Measurements from ENCODE around the gene PSAP.

The PSAP gene

GRCh38 chr10:71806704-71807556 lies 44.1 kb downstream of the PSAP start:
- DNase-seq = no peak

DNA sequence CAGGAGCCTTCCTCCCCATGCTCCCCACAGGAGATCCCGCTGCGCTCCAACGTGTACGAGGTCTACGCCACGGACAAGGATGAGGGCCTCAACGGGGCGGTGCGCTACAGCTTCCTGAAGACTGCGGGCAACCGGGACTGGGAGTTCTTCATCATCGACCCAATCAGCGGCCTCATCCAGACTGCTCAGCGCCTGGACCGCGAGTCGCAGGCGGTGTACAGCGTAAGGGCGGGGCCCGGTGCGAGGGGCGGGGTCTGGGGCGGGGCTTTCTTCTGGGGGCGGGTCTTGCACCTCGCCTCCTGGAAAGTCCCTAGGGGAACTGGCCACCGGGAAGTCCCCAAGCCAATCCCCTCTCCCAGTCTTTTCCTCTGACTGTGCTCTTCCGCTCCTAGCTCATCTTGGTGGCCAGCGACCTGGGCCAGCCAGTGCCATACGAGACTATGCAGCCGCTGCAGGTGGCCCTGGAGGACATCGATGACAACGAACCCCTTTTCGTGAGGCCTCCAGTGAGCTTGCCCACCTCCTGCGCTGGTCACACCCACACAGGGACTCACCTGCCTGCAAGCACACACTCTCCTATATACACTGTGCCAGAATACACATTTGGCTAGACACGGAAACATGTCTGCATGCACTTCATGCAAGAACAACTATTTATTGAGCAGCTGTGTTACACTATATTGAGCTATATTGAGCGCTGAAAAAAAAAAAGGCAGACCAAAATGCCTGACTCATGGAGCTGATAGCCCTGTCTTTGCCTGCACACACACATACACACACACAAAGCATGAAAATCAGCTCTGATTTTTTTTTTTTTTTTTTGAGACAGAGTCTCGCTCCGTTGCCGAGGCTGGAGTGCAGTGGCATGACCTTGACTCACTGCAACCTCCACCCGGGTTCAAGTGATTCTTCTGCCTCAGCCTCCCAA lies 45.0 kb downstream of the PSAP start:
- DNase-seq = no peak

GRCh38 chr10:71804077-71804476 lies 47.0 kb downstream of the PSAP start:
- DNase-seq = no peak

- no peak for DNase-seq
These were observed 48.1 kb downstream of the PSAP start for GRCh38 chr10:71802715-71803488.

- DNase-seq = no peak
These were observed 48.8 kb downstream of the PSAP start for GRCh38 chr10:71802235-71802634.

DNA sequence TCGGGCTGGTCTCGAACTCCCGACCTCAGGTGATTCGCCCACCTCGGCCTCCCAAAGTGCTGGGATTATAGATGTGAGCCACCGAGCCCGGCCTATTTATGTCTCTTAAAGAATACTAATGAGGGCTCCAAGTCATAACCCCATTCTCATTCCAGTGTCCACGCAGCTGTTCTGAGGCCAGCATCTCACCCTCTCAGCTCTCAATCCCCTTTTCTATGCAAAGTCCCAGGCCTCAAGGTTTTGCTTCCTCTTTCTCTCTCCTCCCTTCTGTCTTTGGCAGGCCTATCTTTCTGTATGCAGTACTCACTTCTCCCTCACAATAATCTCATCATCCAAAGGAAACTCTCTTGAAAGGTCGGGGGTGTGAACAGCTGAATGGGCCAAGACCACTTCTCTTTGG lies 49.7 kb downstream of the PSAP start:
- no peak for DNase-seq

DNA sequence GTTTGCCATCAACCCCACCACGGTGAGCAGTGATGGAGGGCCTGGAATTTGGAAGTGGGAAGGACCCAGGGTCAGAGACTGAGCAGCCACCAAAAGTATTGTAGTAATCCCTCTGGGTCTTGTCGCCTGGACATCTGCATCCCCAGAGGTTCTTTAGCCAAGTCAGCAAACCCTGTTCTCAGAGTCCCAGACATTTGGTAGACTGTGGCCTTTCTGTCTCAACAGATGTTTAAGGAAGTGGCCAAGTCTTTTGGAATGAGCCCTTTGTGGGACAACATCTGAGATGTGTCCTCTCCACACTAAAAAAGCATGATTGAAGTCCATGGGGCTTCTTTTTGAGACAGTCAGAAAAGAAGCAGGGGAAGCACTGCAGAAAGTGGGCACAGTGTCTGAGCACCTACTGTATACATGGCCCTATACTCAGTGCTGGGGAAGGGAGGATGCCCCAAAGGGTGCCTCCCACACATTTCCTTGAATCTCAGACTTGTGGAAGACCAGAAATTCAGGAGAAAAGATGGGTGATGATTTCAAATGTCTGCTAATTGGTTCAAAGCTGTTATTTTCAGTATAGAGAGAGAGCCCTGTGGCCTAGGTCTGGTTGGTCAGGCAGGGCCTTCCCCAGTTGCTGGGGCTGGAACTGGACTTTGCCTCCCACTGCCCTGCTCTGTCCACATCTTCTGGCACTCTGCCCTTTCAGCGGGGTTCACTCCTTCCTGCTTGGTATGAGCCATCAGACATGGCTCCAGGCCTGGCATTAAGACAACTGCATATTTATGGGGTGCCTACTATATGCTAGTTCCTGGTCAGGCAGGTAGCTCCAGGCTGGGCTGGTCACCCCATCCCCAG lies 51.2 kb downstream of the PSAP start:
- DNase-seq = no peak

DNA sequence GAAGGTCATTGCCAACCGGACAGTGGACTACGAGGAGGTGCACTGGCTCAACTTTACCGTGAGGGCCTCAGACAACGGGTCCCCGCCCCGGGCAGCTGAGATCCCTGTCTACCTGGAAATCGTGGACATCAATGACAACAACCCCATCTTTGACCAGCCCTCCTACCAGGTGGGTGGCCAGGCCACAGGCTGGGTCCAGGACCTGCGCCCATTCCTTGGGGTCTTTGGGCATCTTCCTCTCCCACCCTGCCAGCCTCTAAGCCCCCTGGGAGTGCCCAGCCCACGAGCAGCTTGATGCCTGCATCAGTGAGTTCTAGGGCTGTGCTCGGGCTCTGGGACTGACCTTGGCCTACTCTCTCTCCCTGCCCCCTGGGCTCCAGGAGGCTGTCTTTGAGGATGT lies 51.9 kb downstream of the PSAP start:
- no peak for DNase-seq

- DNase-seq = no peak
These were observed 52.8 kb downstream of the PSAP start for GRCh38 chr10:71798308-71798624.

- DNase-seq = no peak
These were observed 53.3 kb downstream of the PSAP start for GRCh38 chr10:71797533-71798307.

DNA sequence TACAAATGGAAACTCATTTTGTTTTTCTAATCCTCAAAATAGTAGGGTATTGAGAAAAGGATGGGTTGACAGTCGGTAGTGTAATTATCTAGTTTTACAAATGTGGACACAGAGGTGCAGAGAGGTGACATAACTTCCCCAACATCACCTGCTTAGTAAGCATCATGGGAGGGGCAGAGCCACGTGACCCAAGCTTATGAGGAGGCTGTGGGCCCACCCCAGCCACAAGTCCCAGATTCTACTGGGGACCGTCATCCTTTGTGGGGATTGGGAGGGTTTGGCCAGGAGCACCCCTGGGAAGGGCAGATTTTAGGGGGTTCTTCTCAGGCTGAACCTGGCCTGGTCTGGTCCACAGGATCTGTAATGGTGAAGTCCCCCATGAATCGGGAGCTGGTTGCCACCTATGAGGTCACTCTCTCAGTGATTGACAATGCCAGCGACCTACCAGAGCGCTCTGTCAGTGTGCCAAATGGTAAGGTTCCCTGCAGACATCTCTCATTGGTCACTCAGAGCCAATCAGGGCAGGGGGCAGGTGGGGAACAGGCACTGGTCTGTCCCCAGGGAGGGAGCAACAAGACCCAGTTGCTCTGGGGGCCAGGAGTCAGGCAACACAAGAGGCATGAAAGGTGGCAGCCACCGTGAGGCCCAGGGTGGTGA lies 54.2 kb downstream of the PSAP start:
- DNase-seq = no peak

DNA sequence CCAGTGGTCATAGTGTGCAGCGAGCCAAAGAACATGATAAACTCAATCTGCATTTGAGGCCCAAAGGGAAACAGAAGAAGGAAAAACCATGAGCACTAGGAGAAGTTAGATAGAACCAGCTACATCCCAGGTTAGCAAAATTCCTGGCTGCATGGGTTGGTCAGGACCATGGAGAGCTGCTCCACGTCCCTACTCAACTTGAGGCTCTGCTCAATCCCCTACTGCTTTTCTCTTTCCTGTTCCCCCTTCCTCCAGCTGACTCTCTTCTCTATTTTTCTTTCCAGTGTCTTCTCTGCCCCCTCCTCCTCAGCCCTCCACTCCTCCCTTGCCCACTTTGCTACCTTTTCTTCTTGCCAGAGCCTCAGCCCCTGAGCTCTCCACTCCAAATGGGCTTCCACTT lies 55.8 kb downstream of the PSAP start:
- DNase-seq = no peak

DNA sequence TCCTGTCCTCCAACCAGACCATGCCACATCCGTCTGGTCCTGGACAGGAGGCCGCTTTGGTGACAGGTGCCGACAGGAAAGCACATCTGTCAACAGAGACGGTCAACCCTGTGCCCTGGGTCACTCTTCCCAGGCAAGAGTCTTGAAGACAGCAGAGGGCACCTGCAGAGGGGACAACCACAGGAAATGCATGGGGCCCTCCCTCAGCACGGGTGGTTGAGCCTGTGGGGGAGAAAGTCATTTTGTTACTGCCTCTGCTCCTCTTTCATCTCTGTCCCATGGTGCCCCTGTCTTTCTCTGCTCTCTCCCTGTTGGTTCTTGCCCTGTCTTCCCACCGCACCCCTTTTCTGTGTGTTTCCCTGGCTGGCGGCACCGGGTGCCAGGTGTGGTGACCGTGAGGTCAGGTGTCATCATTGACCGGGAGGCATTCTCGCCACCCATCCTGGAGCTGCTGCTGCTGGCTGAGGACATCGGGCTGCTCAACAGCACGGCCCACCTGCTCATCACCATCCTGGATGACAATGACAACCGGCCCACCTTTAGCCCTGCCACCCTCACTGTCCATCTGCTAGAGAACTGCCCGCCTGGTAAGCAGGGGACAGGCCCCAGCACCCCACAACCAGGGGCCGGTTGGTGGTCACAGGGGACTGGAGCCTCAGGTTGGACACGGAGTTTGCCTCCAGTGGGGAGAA lies 60.2 kb downstream of the PSAP start:
- no peak for DNase-seq

GRCh38 chr10:71789871-71790270 lies 61.2 kb downstream of the PSAP start:
- DNase-seq = no peak

DNA sequence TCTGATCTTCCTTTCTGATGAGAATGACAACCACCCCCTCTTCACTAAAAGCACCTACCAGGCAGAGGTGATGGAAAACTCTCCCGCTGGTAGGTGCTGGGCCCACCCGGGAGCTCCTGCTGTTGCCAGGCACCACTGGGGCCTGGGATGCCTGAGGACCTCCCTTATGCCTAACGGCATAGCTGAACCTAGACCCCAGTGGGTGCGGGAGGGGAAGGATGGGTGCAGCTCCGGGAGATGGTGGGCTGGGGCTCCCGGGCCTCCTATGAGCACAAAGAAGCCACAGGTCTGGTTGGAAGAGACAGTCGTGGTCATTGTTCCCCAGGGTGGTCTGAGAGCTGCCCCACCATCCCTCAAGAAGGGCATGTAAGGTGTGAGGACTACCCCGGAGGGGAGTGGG lies 62.1 kb downstream of the PSAP start:
- no peak for DNase-seq

GRCh38 chr10:71784679-71785272 lies 66.3 kb downstream of the PSAP start:
- DNase-seq = no peak

DNA sequence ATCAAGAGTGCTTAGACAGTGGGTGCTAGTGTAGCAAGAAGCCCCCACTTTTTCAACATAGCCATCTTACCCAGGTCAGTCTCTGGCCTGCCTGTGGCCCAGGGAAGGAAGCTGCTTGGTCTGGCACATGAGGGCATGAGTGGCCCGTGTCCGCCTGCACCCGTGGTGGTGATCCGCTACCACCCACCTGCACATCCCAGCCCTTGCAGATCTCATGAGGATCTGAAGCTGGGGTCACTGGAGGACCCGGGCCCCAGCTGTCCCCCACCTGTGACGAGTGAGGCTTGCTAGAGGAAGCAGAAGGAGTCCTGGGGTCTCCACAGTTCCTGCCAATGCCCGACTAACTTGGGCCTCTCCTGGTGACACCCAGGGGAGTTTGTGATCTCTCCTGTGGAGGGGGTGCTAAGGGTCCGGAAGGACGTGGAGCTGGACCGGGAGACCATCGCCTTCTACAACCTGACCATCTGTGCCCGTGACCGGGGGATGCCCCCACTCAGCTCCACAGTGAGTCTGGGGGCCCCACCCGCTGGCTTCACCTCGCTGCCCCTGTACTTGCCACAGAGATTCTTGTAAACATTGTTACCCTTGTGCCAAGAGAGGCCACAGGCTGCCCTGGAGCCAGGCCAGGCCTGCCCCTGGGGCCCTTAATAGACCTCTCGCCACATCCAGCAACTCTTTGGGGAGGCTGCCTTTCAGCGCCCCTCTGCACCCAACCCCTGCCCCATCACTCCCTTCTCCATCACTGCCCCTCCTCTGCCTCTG lies 67.0 kb downstream of the PSAP start:
- DNase-seq = no peak

DNA sequence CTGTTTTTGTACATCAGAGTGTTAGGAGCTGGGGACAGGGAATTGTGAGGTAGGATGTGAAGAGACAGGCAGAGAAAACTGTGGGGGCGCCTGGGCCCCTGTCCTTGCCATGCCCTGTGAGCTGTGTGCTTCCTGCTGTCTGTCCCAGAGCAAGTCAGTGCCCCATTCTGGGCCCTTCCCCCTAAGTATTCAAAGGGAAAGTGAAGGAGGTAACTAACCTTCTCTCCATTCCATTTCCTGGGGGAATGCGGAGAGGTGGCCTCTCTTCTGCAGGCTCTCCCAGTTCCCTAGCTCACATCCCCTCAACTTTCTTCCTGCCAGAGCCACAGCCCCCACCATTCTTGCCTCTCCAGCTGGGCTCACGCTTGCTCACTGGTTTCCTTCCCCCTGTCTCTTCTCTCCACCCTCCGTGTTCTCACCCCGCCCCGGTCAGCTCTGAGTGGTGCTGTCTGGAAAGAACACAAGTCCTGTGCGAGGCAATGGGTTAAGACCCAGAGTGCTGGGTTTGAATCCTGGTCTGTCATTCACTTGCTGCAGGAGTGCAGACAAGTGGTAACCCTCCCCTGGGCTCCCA lies 68.0 kb downstream of the PSAP start:
- no peak for DNase-seq
